D721Med (cell line): ENCODE measurements around the gene ZNF205.
"Not testable (repeated sequence)": the region's sequence is repeated elsewhere in the genome, so short reads cannot be mapped to it uniquely, and the experiment has no call there.

Experiments used
- DNase-seq: peaks from one replicate; pipeline ENCODE4 v3.0.0; 2011; ENCODE audit warnings: low spot score; ENCODE audit not compliant: insufficient read length
- FAIRE-seq: peaks from 2 replicates; lab custom pipeline; 2011; peaks lifted over from hg19 to GRCh38; lab: Jason Lieb, UNC
- TF ChIP-seq, protein P1 (sequence below): IDR thresholded peaks from 2 replicates; pipeline ENCODE4 v1.5.1; 2012; ENCODE audit warnings: mild to moderate bottlenecking, control low read depth; ENCODE audit not compliant: insufficient read depth; ENCODE audit errors: missing control alignments

The ZNF205 gene

DNA sequence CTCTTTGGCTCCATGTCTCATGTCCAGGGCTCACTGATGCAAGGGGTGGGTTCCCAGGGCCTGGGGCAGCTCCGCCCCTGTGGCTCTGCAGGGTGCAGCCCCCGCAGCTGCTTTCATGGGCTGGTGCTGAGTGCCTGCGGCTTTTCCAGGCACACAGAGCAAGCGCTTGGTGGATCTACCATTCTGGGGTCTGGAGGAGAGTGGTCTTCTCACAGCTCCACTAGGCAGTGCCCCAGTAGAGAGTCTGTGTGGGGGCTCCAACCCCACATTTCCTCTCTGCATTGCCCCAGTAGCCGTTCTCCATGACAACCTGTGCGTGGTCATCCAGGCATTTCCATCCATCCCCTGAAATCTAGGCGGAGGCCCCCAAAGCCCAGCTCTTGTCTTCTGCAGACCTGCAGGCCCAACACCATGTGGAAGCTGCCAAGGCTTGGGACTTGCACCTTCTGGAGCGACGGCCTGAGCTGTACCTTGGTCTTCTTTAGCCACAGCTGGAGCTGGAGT, 41.7 kb upstream of the ZNF205 start:
- TF ChIP-seq, protein P1, sequence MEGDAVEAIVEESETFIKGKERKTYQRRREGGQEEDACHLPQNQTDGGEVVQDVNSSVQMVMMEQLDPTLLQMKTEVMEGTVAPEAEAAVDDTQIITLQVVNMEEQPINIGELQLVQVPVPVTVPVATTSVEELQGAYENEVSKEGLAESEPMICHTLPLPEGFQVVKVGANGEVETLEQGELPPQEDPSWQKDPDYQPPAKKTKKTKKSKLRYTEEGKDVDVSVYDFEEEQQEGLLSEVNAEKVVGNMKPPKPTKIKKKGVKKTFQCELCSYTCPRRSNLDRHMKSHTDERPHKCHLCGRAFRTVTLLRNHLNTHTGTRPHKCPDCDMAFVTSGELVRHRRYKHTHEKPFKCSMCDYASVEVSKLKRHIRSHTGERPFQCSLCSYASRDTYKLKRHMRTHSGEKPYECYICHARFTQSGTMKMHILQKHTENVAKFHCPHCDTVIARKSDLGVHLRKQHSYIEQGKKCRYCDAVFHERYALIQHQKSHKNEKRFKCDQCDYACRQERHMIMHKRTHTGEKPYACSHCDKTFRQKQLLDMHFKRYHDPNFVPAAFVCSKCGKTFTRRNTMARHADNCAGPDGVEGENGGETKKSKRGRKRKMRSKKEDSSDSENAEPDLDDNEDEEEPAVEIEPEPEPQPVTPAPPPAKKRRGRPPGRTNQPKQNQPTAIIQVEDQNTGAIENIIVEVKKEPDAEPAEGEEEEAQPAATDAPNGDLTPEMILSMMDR: no peak
- no peak for DNase-seq
- FAIRE-seq: no peak

DNA sequence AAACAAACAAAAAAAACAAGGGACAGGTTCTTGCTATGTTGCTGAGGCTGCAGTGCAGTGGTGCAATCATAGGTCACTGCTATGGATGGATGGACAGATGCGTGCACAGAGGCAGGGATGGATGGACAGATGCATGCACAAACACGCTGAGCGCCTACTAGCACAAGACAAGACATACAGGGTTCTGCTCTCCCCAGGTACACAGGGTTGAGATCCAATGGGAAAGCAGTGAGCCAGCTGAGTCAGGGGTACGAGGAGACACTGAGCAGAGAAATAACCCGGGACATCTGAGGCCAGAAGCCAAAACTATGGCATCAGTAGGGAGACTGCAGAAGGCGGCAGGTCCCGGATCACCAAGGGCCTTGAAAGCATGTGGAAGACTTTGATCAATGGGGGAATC, 40.7 kb upstream of the ZNF205 start:
- FAIRE-seq (no peak), DNase-seq (no peak)
- TF ChIP-seq, protein P1: no peak

DNA sequence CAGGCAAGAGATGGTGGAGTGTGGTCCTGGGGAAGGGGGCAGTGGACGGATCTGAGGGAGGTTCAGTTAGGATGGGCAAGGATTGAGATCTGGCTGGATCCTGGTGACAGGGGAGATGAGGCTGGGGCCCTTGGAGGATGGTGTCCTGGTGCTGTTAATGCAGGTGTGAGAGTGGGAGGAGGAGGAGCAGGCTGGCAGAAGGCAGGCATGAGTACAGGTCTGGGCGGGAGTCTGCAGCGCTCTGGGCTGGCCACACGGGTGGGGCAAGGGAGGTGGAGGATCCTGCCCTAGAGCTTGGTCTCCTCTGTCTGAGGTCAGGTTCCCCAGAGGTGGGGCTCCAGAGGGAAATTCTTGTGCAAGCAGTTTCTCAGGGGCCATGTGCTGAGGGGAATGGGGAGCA, 40.2 kb upstream of the ZNF205 start:
- not testable (repeated sequence) for DNase-seq, FAIRE-seq

GRCh38 chr16:3072576-3073263, 39.7 kb upstream of the ZNF205 start:
- DNase-seq, FAIRE-seq: not testable (repeated sequence)

DNA sequence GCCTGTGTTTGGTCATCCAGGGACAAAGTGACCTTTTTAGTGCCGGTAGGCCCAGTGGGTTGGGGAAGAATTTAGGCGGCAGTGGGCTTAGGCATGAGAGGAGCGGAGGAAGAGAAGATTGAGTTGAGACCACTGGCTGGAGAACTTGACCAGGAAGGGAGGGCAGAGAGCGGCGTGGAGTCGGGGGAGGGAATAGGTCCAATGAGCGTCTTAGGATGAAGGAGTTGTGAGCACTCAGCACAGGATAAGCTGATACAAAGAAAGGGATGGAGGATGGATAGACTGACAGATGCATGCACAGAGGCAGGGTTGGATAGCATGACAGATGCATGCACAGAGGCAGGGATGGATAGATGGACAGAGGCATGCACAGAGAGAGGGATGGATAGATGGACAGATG, 38.9 kb upstream of the ZNF205 start:
- no peak for FAIRE-seq
- TF ChIP-seq, protein P1: no peak
- no peak for DNase-seq

DNA sequence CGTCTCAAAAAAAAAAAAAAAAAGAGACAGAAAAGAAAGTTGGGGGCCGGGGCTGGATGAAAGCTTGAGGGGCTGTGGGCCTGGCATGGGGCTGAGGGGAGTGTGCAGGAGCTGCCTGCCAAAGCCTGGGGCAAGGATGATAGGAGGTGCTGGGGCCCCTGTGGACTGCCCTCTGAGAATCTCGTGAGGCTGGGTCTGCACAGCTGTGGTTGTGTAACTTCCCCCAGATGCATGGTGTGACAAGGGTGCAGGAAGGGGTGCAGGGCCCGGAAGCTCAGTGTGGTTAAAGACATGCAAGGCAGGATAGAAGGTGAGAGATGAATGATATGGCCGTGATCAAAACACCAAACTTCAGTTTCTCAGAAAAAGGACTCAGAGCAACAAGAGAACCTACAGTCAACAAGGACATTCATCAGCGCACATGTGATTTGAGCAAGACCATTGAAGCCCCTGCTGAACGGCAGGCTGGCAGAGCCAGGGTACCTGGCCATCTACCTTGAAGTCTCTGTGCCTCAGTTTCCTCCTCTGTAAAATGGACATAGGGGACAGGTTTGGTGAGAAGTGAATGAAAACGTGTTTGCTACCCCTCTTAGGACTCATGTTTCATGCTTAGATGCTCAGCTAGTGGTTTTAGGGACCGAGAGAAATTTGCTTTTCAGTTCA, 37.4 kb upstream of the ZNF205 start:
- FAIRE-seq (no peak), DNase-seq (no peak)
- TF ChIP-seq, protein P1: no peak

DNA sequence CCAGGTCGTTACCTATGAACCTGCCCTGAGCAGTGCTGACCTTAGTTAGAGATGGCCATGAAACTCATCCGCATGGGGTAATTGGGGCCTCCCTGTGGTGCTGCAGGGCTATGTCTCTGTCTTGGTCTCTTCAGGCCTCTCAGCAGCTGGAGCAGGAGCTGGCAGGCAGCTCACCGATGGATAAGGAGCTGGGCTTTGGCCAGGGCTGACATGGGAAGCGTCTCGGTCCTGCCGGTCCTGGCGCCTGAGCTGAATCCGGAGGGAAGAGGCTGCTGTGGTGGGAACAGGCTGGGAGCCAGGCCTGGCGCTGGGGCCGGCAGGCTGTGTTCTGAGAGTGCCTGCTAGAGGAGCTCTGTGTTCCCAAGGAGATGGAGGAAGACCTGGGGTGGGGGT, 36.9 kb upstream of the ZNF205 start:
- DNase-seq: no peak
- no peak for FAIRE-seq
- TF ChIP-seq, protein P1: no peak

DNA sequence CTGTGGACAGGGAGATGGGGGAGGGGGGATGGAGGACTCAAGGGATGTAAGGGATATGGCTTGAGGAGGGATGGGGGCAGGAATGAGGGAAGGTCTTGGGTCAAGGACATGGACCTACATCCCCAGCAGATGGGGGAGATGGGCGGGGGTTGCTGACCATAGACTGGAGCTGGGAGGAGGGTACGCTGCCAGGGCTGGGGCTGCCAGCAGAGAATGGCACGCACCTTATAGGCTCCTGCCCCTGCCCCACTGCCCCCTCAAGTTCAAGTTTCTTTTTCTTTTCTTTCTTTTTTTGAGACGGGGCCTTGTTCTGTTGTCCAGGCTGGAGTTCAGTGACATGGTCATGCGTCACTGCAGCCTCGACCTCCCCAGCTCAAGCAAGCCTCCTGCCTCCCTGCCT, 36.4 kb upstream of the ZNF205 start:
- not testable (repeated sequence) for DNase-seq, FAIRE-seq
